ENCODE results near the gene SVOPL.

The SVOPL gene

DNA sequence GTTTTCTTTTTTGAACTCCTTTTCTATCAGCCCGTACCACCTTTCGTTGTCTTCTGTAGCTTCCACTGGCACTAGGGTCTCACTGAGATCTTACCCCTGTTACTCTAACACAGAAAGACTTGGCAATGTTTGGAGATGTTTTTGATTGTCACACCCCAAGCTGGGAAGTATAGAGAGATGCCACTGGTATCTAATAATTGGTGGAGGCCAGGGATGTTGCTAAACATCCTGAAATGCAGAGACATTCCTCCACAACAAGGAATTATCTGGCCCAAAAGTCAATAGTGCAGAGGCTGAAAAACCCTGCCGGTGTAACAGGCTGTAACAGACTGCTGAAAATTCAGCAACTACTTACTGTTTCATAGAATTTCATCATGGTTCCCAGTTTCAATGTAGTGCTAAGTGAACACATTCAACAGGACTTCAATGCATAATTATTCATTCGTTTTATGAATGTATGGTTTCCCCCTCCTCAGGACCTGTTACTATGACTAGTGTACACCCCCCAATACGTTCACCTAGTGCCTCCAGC lies 125.2 kb downstream of the SVOPL start:
- TF ChIP-seq, protein P1, sequence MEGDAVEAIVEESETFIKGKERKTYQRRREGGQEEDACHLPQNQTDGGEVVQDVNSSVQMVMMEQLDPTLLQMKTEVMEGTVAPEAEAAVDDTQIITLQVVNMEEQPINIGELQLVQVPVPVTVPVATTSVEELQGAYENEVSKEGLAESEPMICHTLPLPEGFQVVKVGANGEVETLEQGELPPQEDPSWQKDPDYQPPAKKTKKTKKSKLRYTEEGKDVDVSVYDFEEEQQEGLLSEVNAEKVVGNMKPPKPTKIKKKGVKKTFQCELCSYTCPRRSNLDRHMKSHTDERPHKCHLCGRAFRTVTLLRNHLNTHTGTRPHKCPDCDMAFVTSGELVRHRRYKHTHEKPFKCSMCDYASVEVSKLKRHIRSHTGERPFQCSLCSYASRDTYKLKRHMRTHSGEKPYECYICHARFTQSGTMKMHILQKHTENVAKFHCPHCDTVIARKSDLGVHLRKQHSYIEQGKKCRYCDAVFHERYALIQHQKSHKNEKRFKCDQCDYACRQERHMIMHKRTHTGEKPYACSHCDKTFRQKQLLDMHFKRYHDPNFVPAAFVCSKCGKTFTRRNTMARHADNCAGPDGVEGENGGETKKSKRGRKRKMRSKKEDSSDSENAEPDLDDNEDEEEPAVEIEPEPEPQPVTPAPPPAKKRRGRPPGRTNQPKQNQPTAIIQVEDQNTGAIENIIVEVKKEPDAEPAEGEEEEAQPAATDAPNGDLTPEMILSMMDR (IDR thresholded peaks at IDR 0.05; ENCODE audit: low read depth, low read length): no peak
- no peak overlapping the region for H3K4me3 ChIP-seq (ENCODE audit: low read depth, low read length)

DNA sequence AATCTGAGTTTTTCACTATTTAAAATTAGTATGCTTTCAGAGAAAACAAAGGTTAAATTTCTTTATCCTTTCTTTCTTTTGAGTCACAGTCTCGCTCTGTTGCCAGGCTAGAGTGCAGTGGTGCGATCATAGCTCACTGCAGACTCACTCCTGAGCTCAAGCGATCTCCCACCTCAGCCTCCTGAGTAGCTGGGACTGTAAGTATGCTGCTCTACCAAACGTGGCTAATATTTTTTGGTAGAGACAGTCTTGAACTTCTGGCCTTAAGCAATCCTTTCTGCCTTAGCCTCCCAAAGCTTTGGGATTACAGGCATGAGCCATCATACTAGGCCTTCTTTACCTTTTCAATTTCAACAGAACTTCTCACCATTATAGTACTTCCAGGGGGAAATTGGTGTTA lies 127.4 kb downstream of the SVOPL start:
- no peak overlapping the region for H3K4me3 ChIP-seq (ENCODE audit: low read depth, low read length)
- TF ChIP-seq, protein P1 (IDR thresholded peaks at IDR 0.05; ENCODE audit: low read depth, low read length): no peak

DNA sequence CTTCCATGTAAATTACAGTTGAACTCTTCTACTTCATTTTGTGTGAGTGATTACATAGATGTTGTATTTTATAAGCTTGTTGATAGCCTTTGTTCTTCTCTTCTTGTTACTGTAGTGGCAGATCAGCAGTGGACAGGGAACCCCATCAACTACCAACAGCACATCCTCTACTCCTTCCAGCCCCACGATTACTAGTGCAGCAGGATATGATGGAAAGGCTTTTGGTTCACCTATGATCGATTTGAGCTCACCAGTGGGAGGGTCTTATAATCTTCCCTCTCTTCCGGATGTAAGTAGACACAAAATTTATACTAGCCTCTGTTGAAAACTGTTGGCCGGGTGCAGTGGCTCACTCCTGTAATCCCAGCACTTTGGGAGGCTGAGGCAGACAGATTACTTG lies 130.4 kb downstream of the SVOPL start:
- no peak overlapping the region for H3K4me3 ChIP-seq (ENCODE audit: low read depth, low read length)
- TF ChIP-seq, protein P1 (IDR thresholded peaks at IDR 0.05; ENCODE audit: low read depth, low read length): no peak

DNA sequence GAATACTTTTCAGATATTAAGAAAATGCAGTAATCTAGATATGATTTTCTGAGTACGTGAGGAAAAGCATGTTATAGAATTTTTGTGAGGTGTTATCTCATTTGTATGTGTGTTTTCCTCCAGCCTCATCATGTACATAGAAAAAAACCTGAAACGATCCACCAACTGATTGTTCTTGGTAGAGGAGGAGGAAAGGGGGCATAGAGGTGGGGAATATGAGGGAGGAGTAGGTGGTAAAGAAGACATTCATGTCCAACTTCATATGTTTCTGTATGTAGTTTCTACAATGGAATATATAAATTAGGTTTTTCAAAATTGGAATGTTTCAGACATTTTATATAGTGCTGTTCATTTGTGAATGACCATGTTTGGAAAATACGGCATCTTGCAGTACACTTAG lies 131.7 kb downstream of the SVOPL start:
- no peak overlapping the region for H3K4me3 ChIP-seq (ENCODE audit: low read depth, low read length)
- TF ChIP-seq, protein P1 (IDR thresholded peaks at IDR 0.05; ENCODE audit: low read depth, low read length): no peak

DNA sequence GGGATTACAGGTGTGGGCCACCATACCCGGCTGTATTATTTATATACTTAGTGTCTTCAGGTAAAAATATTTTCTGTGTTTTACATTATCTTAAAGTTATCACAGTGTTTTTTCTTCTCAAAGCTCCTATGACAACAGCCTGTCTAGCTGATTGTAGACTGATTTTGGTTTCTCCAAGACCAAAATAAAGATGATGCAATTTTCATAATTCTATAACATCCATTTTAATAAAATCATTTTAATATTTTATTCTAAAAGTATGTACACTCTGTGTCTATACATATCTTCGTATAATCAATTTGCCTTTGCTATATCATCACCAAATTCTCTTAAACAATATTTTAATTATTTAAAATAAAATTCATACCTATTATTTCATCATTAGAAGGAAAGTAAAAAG lies 132.5 kb downstream of the SVOPL start:
- no peak overlapping the region for H3K4me3 ChIP-seq (ENCODE audit: low read depth, low read length)
- TF ChIP-seq, protein P1 (IDR thresholded peaks at IDR 0.05; ENCODE audit: low read depth, low read length): no peak

DNA sequence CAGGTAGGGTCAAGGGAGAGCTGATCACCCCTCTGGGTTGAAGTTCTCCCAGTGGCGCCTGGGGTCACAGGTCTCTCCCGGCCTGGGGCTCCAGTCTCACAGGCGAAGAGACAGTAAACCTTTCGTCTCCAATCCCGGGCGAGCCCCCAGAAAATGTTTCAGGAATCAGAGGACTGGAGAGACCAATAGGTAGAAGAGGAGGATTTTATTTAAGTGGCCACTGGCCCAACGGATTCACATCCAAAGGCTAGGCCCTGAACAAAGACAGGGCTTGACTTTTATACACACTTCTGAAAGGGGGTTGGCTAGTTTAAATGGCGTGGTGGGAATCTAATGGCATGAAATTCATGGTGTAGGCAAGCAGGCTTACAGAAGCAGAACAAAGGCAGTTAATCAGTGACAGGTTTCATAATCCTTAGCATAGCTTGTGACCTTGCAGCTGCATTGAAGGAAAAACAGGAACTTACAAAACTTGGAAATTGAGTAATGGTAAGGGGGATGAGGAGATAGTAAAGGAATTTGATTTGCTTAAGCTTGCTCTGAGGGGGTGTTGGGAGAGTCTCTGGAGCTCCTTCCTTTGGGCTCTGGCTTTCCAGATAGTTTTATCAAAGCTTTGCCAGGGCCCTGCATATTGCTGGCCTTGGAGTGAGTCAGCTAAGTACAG lies 135.6 kb downstream of the SVOPL start:
- H3K4me3 ChIP-seq (ENCODE audit: low read depth, low read length): no peak overlapping the region
- TF ChIP-seq, protein P1 (IDR thresholded peaks at IDR 0.05; ENCODE audit: low read depth, low read length): no peak

DNA sequence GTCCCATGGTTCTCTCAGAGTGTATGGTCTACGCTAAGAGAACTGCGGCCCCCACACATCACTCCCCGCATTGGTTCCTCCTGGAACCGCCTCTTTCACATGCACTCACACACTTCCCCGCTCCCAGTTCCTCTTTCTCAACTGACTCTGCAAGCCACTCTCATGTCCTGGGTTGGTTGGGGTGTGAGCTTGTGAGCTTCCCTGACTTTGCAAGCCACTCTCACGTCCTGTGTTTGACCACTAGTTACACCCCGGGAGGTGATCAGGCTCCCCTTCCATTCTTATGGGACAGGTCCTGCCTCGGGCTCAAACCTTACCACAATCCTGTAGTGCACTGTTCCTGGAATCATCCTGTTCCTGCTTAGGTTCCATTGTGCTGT lies 136.1 kb downstream of the SVOPL start:
- H3K4me3 ChIP-seq (ENCODE audit: low read depth, low read length): no peak overlapping the region

More for the DNA sequence above, 136.1 kb downstream of the SVOPL start:
- TF ChIP-seq, protein P1 (IDR thresholded peaks at IDR 0.05; ENCODE audit: low read depth, low read length): no peak
